Transverse colon (tissue), 4 donors: ENCODE data around the gene EDNRB. TPM values are rescaled to one million over a fixed set of nuclear protein-coding genes. Genes with fewer than 3 reads are reported as not detected.

ENCODE experiments used
- DNase-seq: peaks from one replicate; pipeline ENCODE4 v3.0.0-alpha.2; 2019
- H3K27ac ChIP-seq, 4 donors: fragments of 200-600 bp; sonication (generic); 2 replicates each; pipeline ENCODE4 v1.5.1; 2016 to 2018; ENCODE audit warnings: inconsistent platforms in 4 of 4
- H3K27me3 ChIP-seq: fragments of 200-600 bp; sonication (generic); 2 replicates; pipeline ENCODE4 v1.5.1; 2017; ENCODE audit warnings: inconsistent platforms
- H3K36me3 ChIP-seq, 4 donors: fragments of 200-600 bp; sonication (generic); 2 replicates each; pipeline ENCODE4 v1.5.1; 2017 to 2019; ENCODE audit warnings: inconsistent platforms in 4 of 4
- H3K4me1 ChIP-seq, 4 donors: fragments of 200-600 bp; sonication (generic); 2 replicates each; pipeline ENCODE4 v1.5.1; 2017 to 2020; ENCODE audit warnings: inconsistent platforms in 4 of 4
- H3K4me3 ChIP-seq, 4 donors: fragments of 200-600 bp; sonication (generic); 1 replicate in 1 of 4; 2 replicates in 3 of 4; pipeline versions ENCODE4 v1.5.1 to v1.6.1; 2017 to 2019; ENCODE audit warnings: inconsistent platforms in 4 of 4
- H3K9me3 ChIP-seq, 2 donors: fragments of 200-600 bp; sonication (generic); 2 replicates each; pipeline ENCODE4 v1.5.1; 2017 to 2019; ENCODE audit warnings: inconsistent platforms in 2 of 2
- CTCF ChIP-seq, 5 experiments: fragments of 200-600 bp in 3 of 5; fragments of 450-650 bp in 2 of 5; sonication (generic) in 3 of 5; IDR thresholded peaks; 1 replicate in 2 of 5; 2 replicates in 3 of 5; pipeline ENCODE4 v1.5.1; 2016 to 2017; ENCODE audit warnings: antibody characterized with exemption in 5 of 5, inconsistent platforms in 3 of 5, mild to moderate bottlenecking in 2 of 5, moderate library complexity in 1 of 5
- EP300 ChIP-seq: sonication (generic); formaldehyde crosslinking; IDR thresholded peaks from one replicate; pipeline ENCODE4 v1.6.1; 2017; ENCODE audit warnings: antibody characterized with exemption, low read depth
- POLR2A ChIP-seq: fragments of 450-650 bp; IDR thresholded peaks from one replicate; pipeline ENCODE4 v1.6.1; 2016; ENCODE audit warnings: antibody characterized with exemption, mild to moderate bottlenecking, moderate library complexity
- POLR2AphosphoS5 ChIP-seq, 3 donors: sonication (generic); formaldehyde crosslinking; IDR thresholded peaks; one replicate each; pipeline ENCODE4 v1.6.1; 2016; ENCODE audit warnings: antibody characterized with exemption in 3 of 3
- WGBS, 2 donors: methylation state at CpG; one replicate each; pipeline ENCODE4 v1.1.5; 2018; ENCODE audit warnings: low coverage in 1 of 2; 5-methylcytosine and 5-hydroxymethylcytosine counted together
- in situ Hi-C, 4 donors: fragments of 200-750 bp; cut with MboI; loops; one replicate each; pipeline versions ENCODE4 v1.15.0 to v1.15.1; 2017; ENCODE audit warnings: low sequenced_read_pairs in 3 of 4, low pct_ligation_motif_present in 1 of 4, low pct_unique_long_range_greater_than_20kb in 1 of 4
- intact Hi-C: fragments of 100-400 bp; cut with DNase I; formaldehyde crosslinking; loops from one replicate; pipeline ENCODE4 v1.15.1; 2023; ENCODE audit warnings: low total_unique reads
- total RNA-seq, 4 donors: library from RNA; depleted of rRNA; stranded (reverse); fragments of >200 nt; gene quantifications; one replicate each; pipeline ENCODE4 v1.1.0, GENCODE V29; 2016

EDNRB gene
- total RNA-seq, 4 donors from 2014 or later: 5.5 to 14.6 (median 8.8) TPM

DNA sequence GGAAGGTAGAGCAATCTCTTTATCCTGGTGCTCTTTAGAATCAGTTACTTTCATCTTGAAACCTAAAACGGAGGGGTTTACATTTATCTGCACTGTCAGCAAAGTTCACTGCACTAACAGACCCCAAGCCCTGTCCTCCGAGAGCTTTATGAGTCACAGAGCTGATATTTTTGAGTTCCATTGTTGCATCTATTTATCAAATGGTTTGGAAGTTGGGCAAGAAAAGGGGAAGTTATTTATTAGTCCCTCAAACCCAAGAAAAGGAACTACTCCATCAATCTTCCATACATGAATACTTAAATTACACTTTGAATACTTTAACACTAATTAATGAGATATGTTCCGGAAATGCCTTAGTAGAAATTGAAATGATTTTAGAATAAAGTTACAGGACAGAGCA, 55.5 kb downstream of the EDNRB start:
- in situ Hi-C loops (no loop called here), intact Hi-C loops (loop anchor here (5.0 kb wide), 1 partner anchor 1739 kb away; no protein-coding TSS in a partner anchor)
- H3K4me3 ChIP-seq: no peak overlapping the region
- 59 to 73% methylated on average over 3 of the region's 3 CpGs for WGBS, 2 donors
- no peak for DNase-seq
- H3K9me3 ChIP-seq: no peaks in the 10 kb centered on the region
- H3K36me3 ChIP-seq: no peaks in the 10 kb centered on the region
- no peaks in the 10 kb centered on the region for H3K27me3 ChIP-seq
- TF ChIP-seq CTCF (IDR thresholded peaks at IDR 0.05) (no peak), POLR2AphosphoS5 (IDR thresholded peaks at IDR 0.05) (no peak), EP300 (no peak), POLR2A (no peak)
- peaks cover 0 to 5% (median 0%) of the 10 kb centered on the region in 4 donors for H3K4me1 ChIP-seq
- H3K27ac ChIP-seq: no peak overlapping the region

DNA sequence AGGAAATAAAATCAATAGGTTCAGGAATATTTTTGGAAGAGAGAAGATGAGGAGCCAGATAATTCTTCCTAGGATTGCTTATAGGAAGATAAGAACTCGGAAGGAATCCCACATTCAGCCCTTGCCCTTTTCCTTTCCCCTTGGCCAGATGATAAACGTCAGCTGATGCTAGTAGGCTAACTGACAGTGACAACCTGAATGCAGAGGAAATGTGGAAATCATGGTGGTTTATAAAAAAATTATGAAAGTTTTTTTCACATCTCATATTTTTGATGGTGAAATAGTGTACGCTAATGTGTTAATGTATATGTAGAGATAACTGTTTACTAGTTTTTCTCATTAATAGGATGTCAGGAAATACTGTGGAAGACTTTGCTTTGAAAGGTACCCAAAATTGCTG, 56.9 kb downstream of the EDNRB start:
- WGBS, 2 donors: 62 to 65% methylated on average over 3 of the region's 3 CpGs
- H3K4me3 ChIP-seq: no peak overlapping the region
- no peak for DNase-seq
- no peaks in the 10 kb centered on the region for H3K36me3 ChIP-seq
- H3K27ac ChIP-seq: peak overlapping the region in 2 of 4 donors; percentile 58 to 67
- H3K9me3 ChIP-seq: no peaks in the 10 kb centered on the region
- peaks cover 0 to 5% (median 0%) of the 10 kb centered on the region in 4 donors for H3K4me1 ChIP-seq
- no peak for TF ChIP-seq POLR2AphosphoS5 (IDR thresholded peaks at IDR 0.05)
- no peak for TF ChIP-seq EP300
- H3K27me3 ChIP-seq: no peaks in the 10 kb centered on the region
- in situ Hi-C loops (no loop called here), intact Hi-C loops (loop anchor here (5.0 kb wide), 1 partner anchor 1741 kb away; no protein-coding TSS in a partner anchor)

- intact Hi-C loops (loop anchor here (5.0 kb wide), 1 partner anchor 1742 kb away; no protein-coding TSS in a partner anchor), in situ Hi-C loops (no loop called here)
- Histone ChIP-seq H3K36me3 (no peaks in the 10 kb centered on the region), H3K27ac (peak overlapping the region; percentile 30 to 68 (median 52)), H3K4me3 (no peak overlapping the region), H3K4me1 (peaks cover 0 to 5% (median 0%) of the 10 kb centered on the region in 4 donors), H3K27me3 (no peaks in the 10 kb centered on the region), H3K9me3 (no peaks in the 10 kb centered on the region)
- TF ChIP-seq CTCF (IDR thresholded peaks at IDR 0.05) (no peak), POLR2A (no peak), POLR2AphosphoS5 (IDR thresholded peaks at IDR 0.05) (peak in 2 of 3 donors; percentile 62 to 68), EP300 (no peak)
- 33 to 50% methylated on average over 1 of the region's 1 CpG for WGBS, 2 donors
- no peak for DNase-seq
Measured at GRCh38 chr13:77860507-77860981, 58.1 kb downstream of the EDNRB start.

GRCh38 chr13:77859450-77859849, 59.2 kb downstream of the EDNRB start:
- Histone ChIP-seq H3K27me3 (no peaks in the 10 kb centered on the region), H3K36me3 (no peaks in the 10 kb centered on the region), H3K9me3 (no peaks in the 10 kb centered on the region), H3K4me1 (peaks cover 0 to 5% (median 0%) of the 10 kb centered on the region in 4 donors), H3K4me3 (no peak overlapping the region), H3K27ac (peak overlapping the region; percentile 19 to 68 (median 50))
- 67 to 69% methylated on average over 7 to 8 of the region's 8 CpGs for WGBS, 2 donors
- in situ Hi-C loops: no loop called here
- peak; percentile 13 for DNase-seq
- TF ChIP-seq POLR2AphosphoS5 (IDR thresholded peaks at IDR 0.05) (peak in 1 of 3 donors; percentile 45), EP300 (no peak)
- intact Hi-C loops: no loop called here

- H3K4me3 ChIP-seq: no peak overlapping the region
- H3K4me1 ChIP-seq: peaks cover 0 to 5% (median 0%) of the 10 kb centered on the region in 4 donors
- no peaks in the 10 kb centered on the region for H3K9me3 ChIP-seq
- TF ChIP-seq POLR2A: no peak
- no peak for TF ChIP-seq EP300
- no peaks in the 10 kb centered on the region for H3K27me3 ChIP-seq
- no peak overlapping the region for H3K27ac ChIP-seq
- DNase-seq: no peak
- no peaks in the 10 kb centered on the region for H3K36me3 ChIP-seq
- intact Hi-C loops (no loop called here), in situ Hi-C loops (no loop called here)
Measured at GRCh38 chr13:77857531-77858209, 61.0 kb downstream of the EDNRB start.
